GM19328 (cell line): ENCODE measurements around the gene SEMA4F.

Experiments used
- ATAC-seq: cut with Tn5 transposase; IDR thresholded peaks from one replicate; pipeline ENCODE4 v1.9.1; 2021; ENCODE audit warnings: mild to moderate bottlenecking, moderate library complexity; ENCODE audit not compliant: unreplicated experiment

SEMA4F gene

GRCh38 chr2:74704216-74704615, 50.2 kb downstream of the SEMA4F start:
- ATAC-seq: no peak

GRCh38 chr2:74706741-74707140, 52.7 kb downstream of the SEMA4F start:
- ATAC-seq: no peak

- no peak for ATAC-seq
Observed at GRCh38 chr2:74707837-74708236, 53.8 kb downstream of the SEMA4F start.

- no peak for ATAC-seq
Observed at GRCh38 chr2:74708296-74708695, 54.2 kb downstream of the SEMA4F start.

GRCh38 chr2:74708883-74709282, 54.8 kb downstream of the SEMA4F start:
- ATAC-seq: no peak

GRCh38 chr2:74712223-74713053, 58.4 kb downstream of the SEMA4F start:
- no peak for ATAC-seq

- ATAC-seq: no peak
Observed at GRCh38 chr2:74714691-74715080, 60.6 kb downstream of the SEMA4F start.

- ATAC-seq: peak; percentile 94
Observed at GRCh38 chr2:74715081-74715791, 61.2 kb downstream of the SEMA4F start.

GRCh38 chr2:74715880-74716279, 61.8 kb downstream of the SEMA4F start:
- no peak for ATAC-seq

GRCh38 chr2:74719066-74719465, 65.0 kb downstream of the SEMA4F start:
- ATAC-seq: no peak

- no peak for ATAC-seq
Observed at GRCh38 chr2:74721316-74721715, 67.3 kb downstream of the SEMA4F start.

GRCh38 chr2:74724496-74724895, 70.4 kb downstream of the SEMA4F start:
- ATAC-seq: no peak

- ATAC-seq: no peak
Observed at GRCh38 chr2:74725287-74725686, 71.2 kb downstream of the SEMA4F start.

GRCh38 chr2:74728842-74729241, 74.8 kb downstream of the SEMA4F start:
- no peak for ATAC-seq

GRCh38 chr2:74730530-74730929, 76.5 kb downstream of the SEMA4F start:
- no peak for ATAC-seq
